T-helper 2 cell treated with Interferon-gamma antibody and Interleukin-4, amounts not matched to agents 5 μg/mL and 100 μg/mL, for 36 hours (primary cell): ENCODE measurements around the gene IL15.
"Not testable (repeated sequence)": the region's sequence is repeated elsewhere in the genome, so short reads cannot be mapped to it uniquely, and the experiment has no call there.

Experiments used
- DNase-seq: peaks from one replicate; pipeline ENCODE4 v3.0.0; 2021; ENCODE audit warnings: low spot score
- H3K27ac Mint-ChIP-seq: one replicate; pipeline ENCODE4 v1.8.0; 2021; ENCODE audit warnings: mild to moderate bottlenecking, mixed read lengths
- H3K27me3 Mint-ChIP-seq: one replicate; pipeline ENCODE4 v1.8.0; 2021; ENCODE audit warnings: low read depth, mixed read lengths
- H3K36me3 Mint-ChIP-seq: one replicate; pipeline ENCODE4 v1.8.0; 2021; ENCODE audit warnings: low read depth, mixed read lengths
- H3K4me1 Mint-ChIP-seq: one replicate; pipeline ENCODE4 v1.8.0; 2021; ENCODE audit warnings: low read depth, mixed read lengths
- H3K4me3 Mint-ChIP-seq: one replicate; pipeline ENCODE4 v1.8.0; 2022; ENCODE audit warnings: mild to moderate bottlenecking, moderate library complexity, mixed read lengths
- H3K9me3 Mint-ChIP-seq: one replicate; pipeline ENCODE4 v1.8.0; 2021; ENCODE audit warnings: mixed read lengths

The IL15 gene, protein sequence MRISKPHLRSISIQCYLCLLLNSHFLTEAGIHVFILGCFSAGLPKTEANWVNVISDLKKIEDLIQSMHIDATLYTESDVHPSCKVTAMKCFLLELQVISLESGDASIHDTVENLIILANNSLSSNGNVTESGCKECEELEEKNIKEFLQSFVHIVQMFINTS

DNA sequence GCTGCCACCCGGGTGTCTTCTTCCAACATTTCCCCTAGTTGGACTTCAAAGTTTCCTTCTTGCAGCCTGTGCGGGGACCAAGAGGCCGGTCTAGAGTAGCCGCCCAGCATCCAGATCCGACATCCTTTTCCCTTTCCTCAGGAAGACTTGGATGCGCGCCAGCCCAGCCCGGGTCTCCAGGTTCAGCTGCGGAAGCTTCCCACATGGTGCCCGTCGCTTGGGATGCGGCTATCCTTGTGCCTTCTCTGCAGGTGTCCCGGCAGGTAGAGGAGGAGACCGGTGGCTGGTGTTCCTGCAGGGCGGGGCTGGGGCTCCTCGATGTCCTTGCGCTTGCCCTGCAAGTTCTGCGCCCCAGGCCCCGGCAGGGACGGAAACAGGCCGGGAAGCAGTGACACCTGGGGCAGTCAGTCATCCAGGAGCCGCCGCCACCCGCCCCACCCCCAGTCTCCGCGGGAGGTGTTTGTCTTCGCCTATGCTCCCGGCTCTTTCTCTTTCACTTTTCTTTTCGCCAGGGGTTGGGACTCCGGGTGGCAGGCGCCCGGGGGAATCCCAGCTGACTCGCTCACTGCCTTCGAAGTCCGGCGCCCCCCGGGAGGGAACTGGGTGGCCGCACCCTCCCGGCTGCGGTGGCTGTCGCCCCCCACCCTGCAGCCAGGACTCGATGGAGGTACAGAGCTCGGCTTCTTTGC, at the start of gene IL15:
TSS of gene IL15 (plus strand) at position 502 of the 689 bp plus-strand sequence. CDS start 82,882 bp downstream, outside the sequence.
- peaks cover 5% of the 10 kb centered on the region for H3K4me1 Mint-ChIP-seq
- peak; percentile 59 for DNase-seq
- H3K27ac Mint-ChIP-seq: peak within 1 kb of the TSS; percentile 64
- peaks cover 46% of the 10 kb centered on the region for H3K27me3 Mint-ChIP-seq
- no peaks in the 10 kb centered on the region for H3K9me3 Mint-ChIP-seq
- H3K4me3 Mint-ChIP-seq: peak within 1 kb of the TSS; percentile 96
- no peaks in the 10 kb centered on the region for H3K36me3 Mint-ChIP-seq

DNA sequence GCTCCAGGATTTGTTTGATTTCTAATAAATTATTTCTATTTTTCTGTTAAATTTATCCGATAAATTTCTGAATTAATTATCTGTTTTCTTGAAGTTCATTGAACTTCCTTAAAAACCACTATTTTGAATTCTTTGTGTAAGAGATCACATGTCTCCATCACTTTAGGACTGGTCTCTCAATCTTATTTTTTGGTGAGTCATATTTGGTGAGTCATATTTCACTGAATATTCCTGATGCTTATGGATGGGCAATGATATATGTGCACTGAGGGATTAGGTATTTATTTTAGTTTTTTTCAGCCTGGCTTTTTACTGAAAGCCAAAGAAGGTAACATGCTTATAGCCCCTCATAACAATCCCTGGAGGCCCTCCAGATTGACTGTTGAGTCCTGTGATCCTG, 48.5 kb upstream of the IL15 start:
- H3K9me3 Mint-ChIP-seq: no peaks in the 10 kb centered on the region
- DNase-seq: no peak
- H3K36me3 Mint-ChIP-seq: no peaks in the 10 kb centered on the region
- H3K4me1 Mint-ChIP-seq: no peaks in the 10 kb centered on the region
- H3K27me3 Mint-ChIP-seq: no peaks in the 10 kb centered on the region
- no peak overlapping the region for H3K27ac Mint-ChIP-seq
- no peak overlapping the region for H3K4me3 Mint-ChIP-seq

DNA sequence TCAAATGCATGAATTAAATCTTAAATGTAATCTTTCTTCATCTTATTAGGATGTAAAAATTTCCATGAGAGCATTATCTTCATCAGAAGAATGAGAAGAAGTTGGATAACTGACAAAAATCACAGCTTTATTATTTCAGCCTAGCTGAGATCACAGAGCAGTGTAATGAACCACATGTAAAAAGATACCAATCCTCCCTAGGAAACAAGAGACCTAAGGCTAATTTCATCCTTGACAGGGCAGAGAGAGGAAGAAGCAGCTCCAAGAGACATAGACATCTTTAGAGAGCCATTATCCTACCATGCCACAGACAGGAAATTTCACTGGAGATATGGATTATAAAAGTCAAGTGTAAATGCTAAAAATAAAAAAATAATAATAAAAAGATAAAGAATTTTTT, 40.9 kb upstream of the IL15 start:
- Mint-ChIP-seq H3K27ac (no peak overlapping the region), H3K9me3 (no peaks in the 10 kb centered on the region), H3K4me3 (no peak overlapping the region), H3K36me3 (no peaks in the 10 kb centered on the region), H3K4me1 (no peaks in the 10 kb centered on the region), H3K27me3 (no peaks in the 10 kb centered on the region)
- no peak for DNase-seq

DNA sequence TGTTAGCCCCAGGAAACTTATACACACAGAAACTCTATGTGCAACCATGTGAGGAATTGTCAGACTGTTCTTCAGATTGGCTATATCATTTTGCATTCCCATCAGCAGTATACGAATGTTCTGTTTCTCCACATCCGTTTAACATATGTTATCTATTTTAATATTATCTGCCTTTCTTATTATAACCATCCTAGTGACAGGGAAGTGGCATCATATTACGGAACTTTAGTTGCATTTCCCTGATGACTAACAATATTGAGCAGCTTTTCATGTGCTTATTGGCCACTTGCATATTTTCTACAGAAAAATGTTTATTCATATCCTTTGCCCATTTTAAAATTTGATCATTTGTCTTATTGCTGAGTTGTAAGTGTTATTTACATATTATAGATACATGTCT, 36.5 kb upstream of the IL15 start:
- Mint-ChIP-seq H3K4me1 (no peaks in the 10 kb centered on the region), H3K4me3 (no peak overlapping the region), H3K9me3 (no peaks in the 10 kb centered on the region), H3K27me3 (no peaks in the 10 kb centered on the region), H3K27ac (no peak overlapping the region), H3K36me3 (no peaks in the 10 kb centered on the region)
- DNase-seq: no peak

DNA sequence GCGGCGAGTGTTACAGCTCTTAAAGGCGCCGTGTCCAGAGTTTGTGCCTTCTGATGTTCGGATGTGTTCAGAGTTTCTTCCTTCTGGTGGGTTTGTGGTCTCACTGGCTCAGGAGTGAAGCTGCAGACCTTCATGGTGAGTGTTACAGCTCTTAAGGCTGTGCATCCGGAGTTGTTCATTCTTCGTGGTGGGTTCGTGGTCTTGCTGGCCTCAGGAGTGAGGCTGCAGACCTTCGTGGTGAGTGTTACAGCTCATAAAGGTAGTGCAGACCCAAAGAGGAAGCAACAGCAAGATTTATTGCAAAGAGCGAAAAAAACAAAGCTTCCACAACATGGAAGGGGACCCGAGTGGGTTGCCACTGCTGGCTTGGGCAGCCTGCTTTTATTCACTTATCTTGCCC, 31.7 kb upstream of the IL15 start:
- not testable (repeated sequence) for H3K4me3 Mint-ChIP-seq

DNA sequence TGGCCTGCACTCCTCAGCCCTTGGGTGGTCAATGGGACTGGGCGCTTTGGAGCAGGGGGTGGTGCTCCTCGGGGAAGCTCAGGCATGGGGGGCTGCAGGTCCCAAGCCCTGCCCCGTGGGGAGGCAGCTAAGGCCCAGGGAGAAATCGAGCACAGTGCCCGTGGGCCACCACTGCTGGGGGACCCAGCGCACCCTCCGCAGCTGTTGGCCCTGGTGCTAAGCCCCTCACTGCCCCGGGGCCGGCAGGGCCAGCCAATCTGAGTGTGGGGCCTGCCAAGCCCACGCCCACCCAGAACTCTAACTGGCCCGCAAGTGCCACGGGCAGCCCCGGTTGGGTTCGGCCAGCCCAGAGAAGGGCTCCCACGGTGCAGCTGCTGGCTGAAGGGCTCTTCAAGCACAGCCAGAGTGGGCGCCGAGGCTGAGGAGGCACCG, 30.9 kb upstream of the IL15 start:
- Mint-ChIP-seq H3K4me3 (no peak overlapping the region), H3K9me3 (no peaks in the 10 kb centered on the region), H3K36me3 (no peaks in the 10 kb centered on the region)

More for the DNA sequence above, 31.7 kb upstream of the IL15 start:
- not testable (repeated sequence) for H3K27ac Mint-ChIP-seq, H3K27me3 Mint-ChIP-seq, DNase-seq, H3K9me3 Mint-ChIP-seq, H3K36me3 Mint-ChIP-seq, H3K4me1 Mint-ChIP-seq

DNA sequence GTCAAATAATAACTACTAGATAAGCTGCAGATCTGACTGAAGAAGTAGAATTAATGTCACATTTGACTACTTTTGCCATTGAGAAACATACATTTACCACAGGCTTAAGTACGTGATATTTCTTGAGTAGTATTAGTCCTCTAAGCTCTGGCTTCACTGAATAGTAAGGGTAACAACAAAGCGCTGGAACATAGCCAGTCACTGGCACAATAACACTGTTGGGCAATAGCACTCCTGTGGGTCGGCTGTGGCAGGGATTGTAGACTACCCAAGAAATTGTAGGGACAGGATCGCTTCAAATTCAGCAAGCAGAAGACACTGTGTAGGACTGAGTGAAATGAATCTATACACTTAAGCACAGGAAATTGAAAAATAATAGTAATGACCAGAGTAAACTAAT, 27.1 kb upstream of the IL15 start:
- H3K36me3 Mint-ChIP-seq: no peaks in the 10 kb centered on the region
- no peaks in the 10 kb centered on the region for H3K4me1 Mint-ChIP-seq
- H3K27ac Mint-ChIP-seq: no peak overlapping the region
- no peak overlapping the region for H3K4me3 Mint-ChIP-seq
- no peaks in the 10 kb centered on the region for H3K9me3 Mint-ChIP-seq
- peaks cover 2% of the 10 kb centered on the region for H3K27me3 Mint-ChIP-seq
- DNase-seq: no peak

More for the DNA sequence above, 30.9 kb upstream of the IL15 start:
- no peak for DNase-seq
- no peak overlapping the region for H3K27ac Mint-ChIP-seq
- no peaks in the 10 kb centered on the region for H3K4me1 Mint-ChIP-seq
- no peaks in the 10 kb centered on the region for H3K27me3 Mint-ChIP-seq

DNA sequence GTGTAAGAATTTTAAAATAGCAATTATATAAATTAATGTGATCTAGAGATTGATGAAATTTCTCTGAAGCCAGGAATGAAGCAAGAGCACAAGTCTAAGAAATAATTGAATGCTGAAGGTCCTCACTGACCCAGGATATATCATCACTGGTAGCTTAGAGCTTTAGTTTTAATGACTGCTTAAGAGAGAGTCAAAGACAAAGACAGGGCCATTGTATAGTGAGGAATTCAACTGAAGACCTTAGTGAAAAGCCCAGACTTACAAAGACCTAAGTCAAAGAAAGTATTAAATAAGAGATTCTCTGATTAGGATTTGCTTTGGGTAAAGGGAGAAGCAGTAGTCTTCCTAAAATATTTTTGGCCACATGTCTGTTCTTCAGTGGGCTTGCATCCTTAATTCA, 26.0 kb upstream of the IL15 start:
- no peak overlapping the region for H3K27ac Mint-ChIP-seq
- peaks cover 2% of the 10 kb centered on the region for H3K27me3 Mint-ChIP-seq
- H3K9me3 Mint-ChIP-seq: no peaks in the 10 kb centered on the region
- no peaks in the 10 kb centered on the region for H3K36me3 Mint-ChIP-seq
- H3K4me3 Mint-ChIP-seq: no peak overlapping the region
- no peaks in the 10 kb centered on the region for H3K4me1 Mint-ChIP-seq
- no peak for DNase-seq

DNA sequence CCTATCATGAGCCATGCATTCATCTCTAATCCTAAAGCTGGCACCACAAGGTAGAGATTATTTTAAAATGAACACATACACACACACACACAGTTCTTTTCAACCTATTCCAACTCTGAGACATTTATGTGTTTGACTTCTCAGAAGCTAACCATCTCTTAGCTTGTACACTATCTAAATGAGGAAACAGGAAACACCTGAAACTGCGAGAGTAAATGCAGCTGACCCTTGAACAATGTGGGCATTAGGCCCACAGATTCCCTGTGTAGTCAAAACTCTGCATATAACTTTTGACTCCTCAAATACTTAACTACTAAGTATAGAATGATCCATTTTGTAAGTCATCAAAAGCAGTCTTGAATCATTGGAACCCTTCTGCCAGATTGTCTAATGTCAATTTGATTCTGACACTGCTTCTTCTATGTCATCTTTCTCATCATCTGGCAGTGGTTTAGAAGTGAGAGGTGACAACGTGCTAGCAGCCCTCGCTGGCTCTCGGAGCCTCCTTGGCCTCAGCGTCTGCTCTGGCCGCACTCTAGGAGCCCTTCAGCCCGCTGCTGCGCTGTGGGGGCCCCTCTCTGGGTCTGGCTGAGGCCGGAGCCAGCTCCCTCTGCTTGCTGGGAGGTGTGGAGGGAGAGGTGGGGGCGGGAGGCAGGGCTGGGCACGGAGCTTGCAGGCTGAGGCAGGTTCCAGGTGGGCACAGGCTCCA, 21.4 kb upstream of the IL15 start:
- no peak overlapping the region for H3K27ac Mint-ChIP-seq
- DNase-seq: no peak
- H3K4me1 Mint-ChIP-seq: no peaks in the 10 kb centered on the region
- H3K4me3 Mint-ChIP-seq: no peak overlapping the region
- peaks cover 2% of the 10 kb centered on the region for H3K27me3 Mint-ChIP-seq
- no peaks in the 10 kb centered on the region for H3K9me3 Mint-ChIP-seq
- no peaks in the 10 kb centered on the region for H3K36me3 Mint-ChIP-seq

DNA sequence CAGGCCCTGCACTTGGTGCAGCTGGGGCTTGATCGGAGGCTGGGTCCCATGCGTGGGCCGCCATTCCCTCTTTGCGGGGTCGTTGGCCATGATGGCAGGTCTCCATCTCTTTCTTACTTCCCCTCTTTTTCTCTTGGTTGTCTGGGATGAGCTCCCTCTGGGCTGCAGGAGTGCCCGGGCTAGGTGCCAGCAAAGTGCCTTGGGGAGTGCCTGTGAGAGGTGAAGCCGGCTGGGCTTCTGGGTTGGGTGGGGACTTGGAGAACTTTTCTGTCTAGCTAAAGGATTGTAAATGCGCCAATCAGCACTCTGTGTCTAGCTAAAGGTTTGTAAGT, 20.8 kb upstream of the IL15 start:
- not testable (repeated sequence) for H3K36me3 Mint-ChIP-seq, H3K27me3 Mint-ChIP-seq, H3K4me3 Mint-ChIP-seq, DNase-seq, H3K4me1 Mint-ChIP-seq, H3K9me3 Mint-ChIP-seq, H3K27ac Mint-ChIP-seq

DNA sequence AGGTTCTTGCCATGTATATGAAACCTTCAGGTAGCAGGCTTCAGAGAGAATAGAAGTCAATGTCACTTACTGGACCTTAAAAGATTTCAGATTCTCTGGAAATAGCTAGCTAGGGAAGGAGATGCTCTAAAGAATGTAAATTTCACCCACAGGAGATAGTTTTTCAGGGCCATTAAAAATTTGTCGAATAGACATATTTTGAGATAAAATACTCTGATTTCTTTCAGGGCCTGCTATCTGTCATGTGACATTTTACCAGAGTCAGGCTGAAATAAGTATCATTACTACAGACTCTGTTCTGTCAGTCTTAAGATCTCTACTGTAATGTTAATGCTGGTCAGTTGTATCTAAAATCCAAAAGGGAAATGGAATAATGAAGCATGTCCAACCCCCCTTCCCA, 15.7 kb upstream of the IL15 start:
- no peaks in the 10 kb centered on the region for H3K4me1 Mint-ChIP-seq
- no peak overlapping the region for H3K4me3 Mint-ChIP-seq
- no peak overlapping the region for H3K27ac Mint-ChIP-seq
- DNase-seq: no peak
- H3K36me3 Mint-ChIP-seq: no peaks in the 10 kb centered on the region
- peaks cover 6% of the 10 kb centered on the region for H3K27me3 Mint-ChIP-seq
- H3K9me3 Mint-ChIP-seq: no peaks in the 10 kb centered on the region

DNA sequence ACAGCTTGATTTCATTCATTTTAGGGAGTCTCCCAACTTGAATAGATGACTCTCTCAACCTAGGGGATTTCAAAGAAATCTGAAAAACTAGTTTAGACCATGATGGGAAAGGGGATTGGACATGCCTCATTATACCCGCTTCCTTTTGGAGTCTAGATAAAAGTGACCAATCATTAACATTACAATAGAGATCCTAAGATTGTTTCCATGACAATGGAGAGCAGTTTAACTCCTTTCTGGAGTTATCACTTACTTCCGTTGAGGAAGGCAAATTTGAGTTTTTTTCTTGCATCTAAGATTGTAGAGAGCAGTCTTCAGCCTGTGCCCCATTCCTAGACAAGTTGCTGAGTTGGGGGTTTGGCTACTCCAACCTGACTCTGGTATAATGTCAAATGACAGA, 11.4 kb upstream of the IL15 start:
- H3K9me3 Mint-ChIP-seq: no peaks in the 10 kb centered on the region
- no peak overlapping the region for H3K4me3 Mint-ChIP-seq
- no peaks in the 10 kb centered on the region for H3K36me3 Mint-ChIP-seq
- no peak for DNase-seq
- H3K27me3 Mint-ChIP-seq: peaks cover 16% of the 10 kb centered on the region
- H3K27ac Mint-ChIP-seq: no peak overlapping the region
- H3K4me1 Mint-ChIP-seq: no peaks in the 10 kb centered on the region

DNA sequence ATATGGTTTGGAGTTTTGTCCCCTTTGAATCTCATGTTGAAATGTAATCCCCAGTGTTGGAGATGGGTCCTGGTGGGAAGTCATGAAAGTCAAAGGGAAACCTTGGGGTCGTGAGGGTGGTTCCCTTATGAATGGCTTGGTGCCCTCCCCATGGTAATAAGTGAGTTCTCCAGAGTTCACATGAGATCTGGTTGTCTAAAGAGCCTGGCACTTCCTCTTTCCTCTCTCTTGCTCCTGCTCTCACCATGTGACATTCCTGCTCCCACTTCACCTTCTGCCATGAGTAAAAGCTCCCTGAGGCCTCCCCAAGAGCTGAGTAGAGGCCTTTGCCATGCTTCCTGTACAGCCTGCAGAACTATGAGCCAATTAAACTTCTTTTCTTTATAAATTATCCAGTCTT, 5.5 kb upstream of the IL15 start:
- Mint-ChIP-seq H3K27ac (no peak overlapping the region), H3K9me3 (no peaks in the 10 kb centered on the region), H3K36me3 (no peaks in the 10 kb centered on the region), H3K4me3 (no peak overlapping the region), H3K4me1 (no peaks in the 10 kb centered on the region), H3K27me3 (peaks cover 27% of the 10 kb centered on the region)
- DNase-seq: no peak

DNA sequence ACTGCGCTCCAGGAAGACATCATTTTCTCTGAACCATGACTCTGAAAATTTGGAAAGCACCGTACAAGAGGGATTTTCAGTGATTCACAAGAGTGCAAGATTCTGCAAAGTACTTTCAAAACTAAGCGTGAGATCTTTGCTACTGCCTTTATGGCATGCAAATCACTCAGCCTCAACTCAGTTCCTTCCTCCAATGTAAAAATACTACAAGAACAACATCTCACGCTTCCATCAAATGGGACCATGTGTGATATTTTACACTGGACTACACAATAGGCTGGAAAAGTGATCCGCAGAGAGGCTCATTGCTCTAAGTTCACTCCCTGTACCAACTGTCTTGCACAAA, 674 bp upstream of the IL15 start:
- H3K36me3 Mint-ChIP-seq: no peaks in the 10 kb centered on the region
- no peak overlapping the region for H3K27ac Mint-ChIP-seq
- DNase-seq: no peak
- H3K4me1 Mint-ChIP-seq: peaks cover 5% of the 10 kb centered on the region
- peaks cover 46% of the 10 kb centered on the region for H3K27me3 Mint-ChIP-seq
- no peaks in the 10 kb centered on the region for H3K9me3 Mint-ChIP-seq
- peak overlapping the region; percentile 96 for H3K4me3 Mint-ChIP-seq
